HG03558 (cell line): ENCODE data around the gene TMEM163.
A peak's percentile ranks its signal among the peaks of the same experiment; 100 is the strongest.
"Not testable (repeated sequence)": the region's sequence is repeated elsewhere in the genome, so short reads cannot be mapped to it uniquely, and the experiment has no call there.

Experiments used
- ATAC-seq: cut with Tn5 transposase; IDR thresholded peaks from one replicate; pipeline ENCODE4 v1.9.1; 2021; ENCODE audit warnings: moderate number of reproducible peaks; ENCODE audit not compliant: unreplicated experiment; ENCODE audit errors: extremely low read depth

Gene TMEM163

DNA sequence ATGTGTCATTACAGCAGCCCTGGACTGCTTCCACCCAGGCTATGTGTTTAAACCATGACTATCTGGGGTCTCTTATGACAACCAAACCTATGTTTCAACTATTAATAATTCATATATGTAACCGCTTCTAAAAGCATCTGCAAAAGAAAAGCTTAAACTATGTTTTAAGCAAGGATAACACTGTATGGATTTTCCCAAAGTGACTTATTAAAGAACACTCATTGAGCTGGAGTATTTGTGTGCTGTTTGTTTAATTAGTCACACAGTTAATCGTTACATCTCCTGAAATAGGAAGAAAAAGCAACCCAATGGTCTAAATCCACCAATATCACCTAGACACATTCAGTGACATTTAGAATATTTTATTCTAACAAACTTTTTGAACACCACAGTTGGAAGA is 51.3 kb downstream of the TMEM163 start:
- no peak for ATAC-seq

DNA sequence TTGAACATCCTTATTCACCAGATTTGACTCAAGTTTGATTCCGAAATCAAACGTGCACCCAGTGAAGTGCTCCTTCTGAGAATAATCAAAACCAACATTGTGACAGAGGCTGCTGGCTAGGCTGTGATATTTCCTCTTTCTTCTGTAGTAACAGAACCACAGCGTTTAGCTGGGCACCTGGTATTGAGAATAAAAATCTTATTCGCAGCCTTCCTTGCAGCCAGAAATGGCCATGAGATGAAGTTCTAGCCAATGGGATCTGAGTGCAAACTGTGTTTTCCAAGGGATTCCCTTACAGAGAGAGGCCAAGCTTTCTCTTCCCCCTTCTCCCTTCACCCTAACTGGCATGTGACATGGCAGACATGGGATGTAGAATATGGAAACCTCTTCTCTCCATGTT is 51.7 kb downstream of the TMEM163 start:
- no peak for ATAC-seq

DNA sequence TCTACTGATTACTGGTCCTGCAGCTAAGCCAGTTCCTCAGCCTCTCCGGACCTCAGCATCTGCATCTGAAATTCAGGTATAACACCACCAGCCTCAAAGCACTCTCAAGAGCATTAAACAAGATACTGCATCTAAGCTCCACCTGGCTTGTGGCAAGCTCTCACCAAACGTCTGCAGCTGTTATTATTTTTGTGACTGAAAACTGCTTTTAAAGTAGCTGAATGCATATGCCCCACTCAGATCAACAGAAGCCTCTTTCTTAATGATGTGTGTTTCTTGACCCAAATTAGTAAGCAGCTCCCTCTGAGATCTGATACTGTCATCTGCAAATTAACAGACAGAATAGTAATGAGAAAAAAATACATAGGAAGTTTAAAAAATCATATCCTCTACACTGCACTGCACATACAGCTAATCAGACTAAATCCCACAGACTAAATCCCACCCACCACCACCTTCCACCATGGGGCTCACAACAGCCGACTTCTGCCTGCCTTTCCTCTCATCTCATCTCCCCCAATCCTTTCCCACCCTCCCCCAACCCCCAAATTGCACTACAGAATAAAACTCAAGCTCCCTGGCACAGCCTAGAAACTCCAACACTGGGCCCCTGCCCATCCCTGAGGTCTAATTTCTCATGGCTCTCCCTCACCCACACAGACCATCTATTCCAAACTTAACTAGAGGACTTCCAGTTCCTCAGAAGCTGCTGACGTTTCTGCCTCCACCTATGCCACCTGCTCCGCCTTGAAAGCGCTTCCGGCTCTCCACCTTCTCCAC is 52.9 kb downstream of the TMEM163 start:
- no peak for ATAC-seq

DNA sequence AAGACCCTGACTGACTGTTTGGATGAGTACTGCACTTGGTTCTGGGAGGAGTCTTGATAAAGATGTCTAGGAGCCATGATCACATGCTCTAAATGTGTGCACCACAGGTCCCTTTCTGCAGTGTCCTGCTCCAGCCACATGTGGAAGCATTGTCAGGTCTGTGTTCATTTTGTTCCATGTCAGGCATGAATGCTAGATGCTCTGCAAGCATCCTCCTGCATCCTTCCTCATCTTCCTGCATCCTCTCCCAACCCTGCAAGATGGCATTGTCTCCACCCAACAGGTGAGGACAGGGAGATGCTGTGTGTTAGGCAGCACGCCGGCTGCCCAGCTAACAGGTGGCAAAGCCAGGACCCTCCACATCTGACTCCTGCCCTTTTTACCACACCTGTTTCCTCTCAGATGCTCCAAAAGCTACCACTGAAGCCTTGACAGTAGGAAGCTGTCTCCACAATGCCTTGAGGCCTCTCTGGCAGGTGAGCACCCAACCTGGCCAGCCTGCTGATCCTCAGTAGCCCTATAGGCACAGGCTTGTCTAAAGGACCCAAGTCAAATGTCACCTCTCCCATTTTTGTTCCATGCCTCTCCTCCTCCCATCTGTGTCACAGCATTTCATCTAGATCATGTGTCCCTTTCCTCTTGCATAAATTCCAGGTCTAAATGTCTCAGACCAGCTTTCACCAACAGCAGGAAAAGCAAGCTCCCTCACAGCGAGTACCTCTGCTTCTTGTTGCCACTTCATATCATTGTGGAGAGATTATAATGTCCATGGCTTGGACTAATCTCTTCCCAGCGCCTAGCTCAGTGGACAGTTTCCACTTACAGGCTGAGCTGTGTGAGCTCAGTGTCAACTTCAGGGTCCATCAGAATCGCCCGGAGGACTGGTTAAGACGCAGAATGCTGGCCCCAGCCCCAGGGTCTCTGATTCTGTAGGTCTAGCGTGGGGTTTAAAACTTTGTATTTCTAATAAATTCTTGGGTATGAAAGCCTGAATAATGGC is 55.0 kb downstream of the TMEM163 start:
- ATAC-seq: no peak

DNA sequence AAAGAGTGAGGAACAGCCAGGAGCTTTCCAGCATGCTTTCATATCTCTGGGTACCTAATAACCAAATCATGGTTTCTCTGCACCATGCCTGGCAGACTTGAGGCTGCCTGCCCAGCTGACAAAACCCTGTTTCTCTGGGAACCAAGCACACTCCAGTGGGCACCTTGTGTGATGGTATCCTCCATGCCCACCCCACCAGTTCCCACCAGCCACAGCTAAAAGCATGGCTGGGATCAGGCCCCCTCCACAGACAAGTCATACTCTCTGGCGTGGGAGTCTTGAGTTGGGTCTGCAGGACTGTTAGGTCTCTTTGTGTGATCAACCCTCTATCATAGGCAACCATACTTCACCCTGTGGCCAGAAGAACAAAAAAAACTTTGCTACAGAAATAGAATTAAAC is 56.0 kb downstream of the TMEM163 start:
- ATAC-seq: no peak

DNA sequence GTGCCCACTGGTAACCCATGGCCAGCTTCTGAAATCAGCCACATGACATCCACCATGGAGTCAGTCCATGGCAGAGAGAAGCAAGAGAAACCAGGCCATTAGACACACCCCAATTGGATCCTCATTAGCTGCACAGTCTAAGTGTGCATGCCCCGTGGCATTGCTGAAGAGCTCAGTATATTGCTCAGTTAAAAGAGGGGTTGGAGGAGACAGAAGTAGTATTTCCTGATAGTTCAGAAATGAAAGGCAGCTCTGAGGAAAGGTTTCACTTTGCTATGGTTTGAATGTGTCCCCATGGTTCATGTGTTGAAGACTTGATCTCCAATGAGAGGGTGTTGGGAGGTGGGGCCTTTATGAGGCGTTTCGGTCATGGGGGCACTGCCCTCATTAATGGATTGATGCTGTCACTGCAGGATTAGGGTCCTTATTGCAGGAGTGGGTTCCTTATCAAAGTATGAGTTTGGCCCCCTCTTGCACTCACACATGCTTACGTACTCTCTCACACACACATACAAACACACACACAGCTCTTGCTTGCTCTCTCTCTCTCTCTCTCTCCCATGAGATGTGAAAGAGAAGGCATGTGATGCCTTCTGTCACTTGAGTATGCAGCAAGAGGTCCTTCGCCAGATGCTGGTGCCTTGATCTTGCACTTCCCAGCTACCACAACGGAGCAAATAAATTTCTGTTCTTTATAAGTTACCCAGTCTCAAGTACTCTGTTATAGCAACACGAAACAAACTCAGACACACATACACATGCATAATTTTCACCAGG is 58.0 kb downstream of the TMEM163 start:
- ATAC-seq: no peak

DNA sequence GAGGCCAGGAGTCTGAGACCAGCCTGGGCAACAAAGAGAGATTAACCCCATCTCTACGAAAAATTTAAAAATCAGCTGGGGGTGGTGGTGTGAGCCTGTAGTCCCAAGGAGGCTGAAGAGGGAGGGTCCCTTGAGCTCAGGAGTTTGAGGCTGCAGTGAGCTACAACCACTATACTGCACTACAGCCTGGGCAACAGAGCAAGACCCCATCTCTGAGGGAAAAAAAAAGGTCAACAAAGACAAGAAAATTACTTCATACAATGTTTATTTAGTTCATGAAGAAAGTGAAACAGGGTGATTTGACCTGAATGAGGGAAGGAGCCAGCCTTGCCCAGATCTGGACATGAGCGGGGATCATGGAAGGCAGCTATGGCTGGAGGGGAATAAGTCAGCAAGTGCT is 59.1 kb downstream of the TMEM163 start:
- ATAC-seq: no peak

DNA sequence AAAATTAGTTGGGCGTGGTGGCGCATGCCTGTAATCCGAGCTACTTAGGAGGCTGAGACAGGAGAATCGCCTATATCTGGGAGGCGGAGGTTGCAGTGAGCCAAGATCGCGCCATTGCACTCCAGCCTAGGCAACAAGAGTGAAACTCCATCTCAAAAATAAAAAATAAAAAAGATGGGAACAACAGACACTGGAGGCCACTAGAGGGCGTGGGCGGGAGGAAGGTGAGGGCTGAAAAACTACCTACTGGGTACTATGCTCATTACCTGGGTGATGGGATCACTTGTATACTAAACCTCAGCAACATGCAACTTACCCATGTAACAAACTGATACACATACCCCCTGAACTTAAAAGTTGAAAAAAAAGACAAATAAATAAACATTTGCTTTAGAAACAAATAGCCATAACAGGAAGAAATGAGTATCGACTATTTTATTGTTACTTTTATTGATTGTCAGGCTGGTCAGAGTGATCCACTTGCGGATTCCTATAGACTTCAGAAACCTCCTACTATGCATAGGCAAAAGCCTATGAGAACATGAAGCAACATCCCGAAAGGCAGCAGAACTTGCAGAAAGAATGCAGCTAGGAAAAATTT is 61.0 kb downstream of the TMEM163 start:
- no peak for ATAC-seq

DNA sequence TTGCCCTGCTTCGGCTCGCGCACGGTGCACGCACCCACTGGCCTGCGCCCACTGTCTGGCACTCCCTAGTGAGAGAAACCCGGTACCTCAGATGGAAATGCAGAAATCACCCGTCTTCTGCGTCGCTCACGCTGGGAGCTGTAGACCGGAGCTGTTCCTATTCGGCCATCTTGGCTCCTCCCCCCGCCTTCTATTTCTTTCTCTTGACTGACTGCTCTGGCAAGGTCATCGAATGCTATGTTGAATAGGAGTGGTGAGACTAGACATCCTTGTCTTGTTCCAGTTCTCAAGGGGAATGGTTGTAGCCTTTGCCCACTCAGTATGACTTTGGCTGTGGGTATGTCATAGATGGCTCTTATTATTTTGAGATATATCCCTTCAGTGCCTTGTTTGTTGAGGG is 62.4 kb downstream of the TMEM163 start:
- not testable (repeated sequence) for ATAC-seq

DNA sequence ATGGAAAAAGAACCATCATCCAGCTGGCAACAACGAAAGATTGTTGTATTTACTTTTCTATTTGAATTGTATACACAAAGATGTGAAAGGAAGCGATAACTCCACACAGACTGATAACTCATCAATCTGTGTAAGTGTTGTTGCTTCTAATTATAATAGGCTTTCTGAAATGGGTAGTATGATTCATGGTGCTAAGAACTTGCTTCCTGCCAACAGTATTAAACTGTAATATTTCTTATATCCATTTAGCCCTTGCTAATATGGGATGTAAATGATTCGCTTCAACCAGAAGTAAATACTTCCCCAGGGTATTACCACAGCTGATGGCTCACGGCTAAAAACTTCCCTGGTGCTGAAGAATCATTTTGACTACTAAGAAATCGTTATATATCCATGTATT is 70.2 kb downstream of the TMEM163 start:
- ATAC-seq: no peak

DNA sequence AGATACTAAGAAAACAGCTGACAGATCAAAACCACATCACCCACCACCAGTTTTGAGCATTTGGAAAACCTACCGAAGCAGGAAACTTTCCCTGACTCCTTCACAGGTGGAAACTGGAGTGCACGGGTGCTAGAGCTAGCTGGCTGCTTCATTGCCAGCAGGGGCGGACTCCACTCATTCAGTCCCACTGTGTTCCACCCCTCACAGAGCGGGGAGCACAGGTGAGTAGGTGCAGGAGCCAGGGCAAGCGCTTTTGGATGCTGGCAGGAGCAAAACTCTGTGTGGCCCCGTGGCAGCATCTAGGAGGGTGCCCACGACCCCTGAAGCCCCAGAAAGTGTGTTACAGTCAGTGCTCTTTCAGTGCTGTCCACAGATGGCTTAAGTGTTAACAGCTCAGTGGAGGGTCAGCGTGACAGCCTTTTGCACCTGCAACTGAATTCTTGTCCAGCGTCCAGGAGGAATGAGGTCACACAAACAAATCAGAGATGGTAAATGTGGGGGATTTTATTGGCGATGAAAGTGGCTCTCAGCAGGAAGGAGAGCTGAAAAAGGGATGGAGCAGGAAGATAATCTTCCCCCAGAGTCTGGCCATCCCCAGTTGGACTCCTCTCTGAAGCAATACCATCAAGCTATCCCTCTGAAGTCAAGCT is 71.1 kb downstream of the TMEM163 start:
- ATAC-seq: no peak

DNA sequence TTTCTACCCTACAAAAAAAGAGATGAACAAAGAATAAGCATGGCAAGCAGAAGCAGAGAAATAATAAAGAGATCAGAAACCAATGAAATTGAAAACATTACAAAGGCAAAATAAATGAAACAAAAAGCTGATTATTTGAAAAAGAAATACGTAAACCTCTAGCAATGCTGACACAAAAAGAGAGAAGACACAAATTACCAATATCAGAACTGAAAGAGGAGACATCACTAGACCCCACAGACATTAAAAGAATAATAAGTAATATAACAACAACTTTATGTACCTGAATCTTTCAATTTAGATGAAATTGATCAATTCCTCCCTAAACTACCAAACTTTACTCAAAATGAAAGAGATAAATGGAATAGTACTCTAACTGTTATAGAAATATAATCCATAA is 75.9 kb downstream of the TMEM163 start:
- ATAC-seq: no peak

DNA sequence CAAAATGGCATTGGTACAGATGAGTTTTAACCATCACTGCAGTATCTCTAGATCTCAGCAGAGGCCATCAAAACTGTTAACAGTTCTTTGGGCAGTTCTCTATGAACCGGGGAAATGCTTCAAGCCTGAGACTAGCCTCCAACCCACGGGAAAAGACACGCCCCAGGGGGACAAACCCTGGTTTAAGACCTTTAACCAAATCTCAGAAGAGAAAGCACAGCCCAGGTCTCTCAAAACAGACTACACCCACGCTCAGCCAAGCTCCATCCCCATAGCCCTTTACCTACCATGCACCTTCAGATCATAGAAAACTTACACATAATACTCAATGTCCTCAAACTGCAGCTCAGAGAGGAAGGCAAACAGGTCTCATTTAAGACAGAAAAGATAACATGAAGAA is 78.3 kb downstream of the TMEM163 start:
- ATAC-seq: no peak

DNA sequence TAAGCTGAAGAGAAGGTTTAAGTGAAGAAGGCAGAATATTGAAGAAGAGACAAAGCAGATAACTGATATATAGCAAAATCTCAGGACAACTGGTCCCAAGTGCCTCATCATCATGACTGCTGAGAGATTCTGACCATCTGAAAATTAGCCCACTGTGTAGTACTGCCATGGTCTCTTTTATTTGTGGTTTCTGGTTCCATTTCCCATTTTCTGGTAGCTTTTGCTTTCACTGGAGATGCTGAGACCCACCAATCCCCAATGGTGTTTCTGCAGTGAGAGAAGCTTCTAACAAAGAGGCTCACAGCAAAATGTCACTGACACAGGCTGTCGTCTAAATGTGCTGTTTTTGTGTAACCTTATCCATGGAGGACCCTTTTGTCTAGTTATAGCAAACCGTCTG is 79.5 kb downstream of the TMEM163 start:
- ATAC-seq: peak; percentile 42

DNA sequence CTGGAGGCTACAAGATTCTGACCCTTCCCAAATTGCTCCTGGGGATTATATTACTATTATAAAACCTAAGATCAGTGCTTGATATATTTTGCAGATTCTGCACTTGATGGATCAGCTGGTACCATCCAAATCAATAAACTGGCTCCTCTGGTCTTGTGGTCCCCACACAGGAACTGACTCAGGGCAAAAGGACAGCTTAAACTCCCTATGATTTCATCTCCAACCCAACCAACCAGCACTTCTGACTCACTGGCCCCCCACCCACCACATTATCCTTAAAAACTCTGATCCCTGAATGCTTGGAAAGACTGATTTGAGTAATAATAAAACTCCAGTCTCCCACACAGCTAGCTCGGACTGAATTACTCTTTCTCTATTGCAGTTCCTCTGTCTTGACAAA is 82.1 kb downstream of the TMEM163 start:
- ATAC-seq: no peak

DNA sequence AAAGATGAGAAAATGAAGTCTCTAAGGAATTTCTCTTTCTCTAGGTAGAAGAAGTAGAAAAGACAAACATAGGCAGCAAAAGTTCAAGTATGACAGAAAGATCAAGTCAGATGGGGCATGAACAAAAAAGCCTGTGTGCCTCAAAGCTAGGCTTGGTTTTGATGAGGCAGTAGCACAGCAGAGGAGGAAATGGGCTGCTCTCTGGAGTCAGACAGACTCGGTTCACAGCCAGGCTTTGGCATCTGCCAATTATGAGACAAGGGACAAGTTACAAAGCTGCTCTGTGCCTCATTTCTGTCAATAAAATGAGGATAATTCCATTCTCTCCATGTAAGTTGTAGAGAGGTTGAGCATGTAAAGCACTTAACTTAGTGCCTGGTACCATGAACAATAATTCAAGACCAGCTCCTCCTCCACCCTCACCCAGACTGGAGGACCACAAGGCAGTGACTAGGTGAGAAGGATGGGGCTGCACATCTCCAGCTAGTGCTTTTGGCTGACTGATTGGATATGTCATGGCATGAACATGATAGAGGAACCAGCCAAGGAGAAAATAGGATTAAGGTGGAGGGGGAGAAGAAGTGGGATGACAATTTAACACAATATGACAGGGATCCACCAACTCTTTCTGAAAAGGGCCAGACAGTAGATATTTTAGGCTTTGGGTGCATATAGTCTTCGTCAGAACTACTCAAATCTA is 84.6 kb downstream of the TMEM163 start:
- no peak for ATAC-seq

DNA sequence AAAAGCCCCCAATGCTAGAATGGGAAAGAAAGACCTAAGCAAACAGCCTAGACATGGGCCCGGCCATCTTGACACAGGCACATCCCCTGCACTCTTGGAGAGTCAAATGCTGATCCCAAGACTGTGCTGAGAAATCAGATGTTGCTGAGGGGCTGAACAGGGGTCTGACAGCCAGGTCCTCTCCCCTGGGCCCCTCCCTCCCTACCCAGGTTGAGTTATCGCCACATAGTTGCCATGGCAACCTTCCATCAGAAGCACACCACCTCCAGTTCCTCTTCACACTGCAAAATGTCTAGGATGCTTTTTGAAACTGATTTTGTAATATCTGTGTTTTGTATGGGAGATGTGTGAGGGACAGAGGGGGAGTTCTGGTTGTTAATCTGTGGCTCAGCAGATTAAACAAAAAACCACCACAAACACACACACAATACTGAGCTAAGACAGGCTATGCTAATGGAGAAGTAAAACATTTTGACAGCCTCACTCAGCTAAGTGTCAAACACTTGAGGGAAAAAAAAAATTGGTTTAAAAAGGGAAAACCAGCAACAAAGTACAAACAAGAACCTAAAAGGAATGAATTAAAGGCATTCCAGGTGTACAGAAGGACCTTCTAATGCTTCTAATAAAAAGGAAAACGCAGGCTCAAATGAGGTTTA is 88.2 kb downstream of the TMEM163 start:
- ATAC-seq: no peak

DNA sequence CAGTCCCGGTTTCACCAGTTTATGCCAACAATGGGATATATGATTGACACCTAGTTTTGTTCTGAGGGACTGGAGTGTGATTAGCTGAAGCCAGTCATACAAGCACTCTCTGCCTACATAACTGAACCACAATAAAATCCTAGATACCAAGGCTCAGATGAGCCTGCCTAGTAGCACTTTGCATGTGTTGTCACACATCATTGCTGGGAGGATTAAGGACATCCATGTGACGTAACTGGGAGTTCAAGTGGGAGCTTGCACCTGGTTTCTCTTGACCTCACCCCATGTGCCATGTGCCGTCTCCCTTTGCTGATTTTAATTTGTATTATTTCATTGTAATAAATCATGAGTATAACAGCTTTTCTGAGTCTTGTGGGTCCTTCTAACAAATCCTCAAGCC is 90.3 kb downstream of the TMEM163 start:
- no peak for ATAC-seq

DNA sequence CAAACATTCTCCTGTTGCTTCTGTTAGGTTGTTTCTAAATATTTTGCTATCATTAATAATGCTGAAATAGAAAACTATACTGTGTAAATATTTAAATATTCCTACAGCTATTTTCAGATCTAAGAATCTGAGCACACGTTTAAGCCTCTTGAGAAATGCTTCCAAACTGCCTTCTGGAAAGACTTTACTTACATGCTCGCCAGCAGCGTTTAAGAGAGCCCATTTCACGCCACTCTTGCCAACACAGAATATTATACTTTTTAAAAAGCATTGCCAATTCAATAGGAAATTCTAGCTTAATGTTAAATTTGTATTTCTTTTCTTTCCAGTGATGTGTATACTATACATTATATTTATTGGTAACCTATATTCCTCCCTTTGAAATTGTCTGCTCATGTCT is 92.0 kb downstream of the TMEM163 start:
- no peak for ATAC-seq
